HepG2 (cell line): Measurements from ENCODE around the gene METTL26. TPM values are rescaled to one million over a fixed set of nuclear protein-coding genes. Genes with fewer than 3 reads are reported as not detected.

ENCODE experiments used
- ARNT ChIP-seq: fragments of 450-650 bp; IDR thresholded peaks from 2 replicates; pipeline ENCODE4 v1.6.1; 2017
- MAFG ChIP-seq: sonication (generic); formaldehyde crosslinking; IDR thresholded peaks from 2 replicates; pipeline ENCODE4 v1.5.1; 2020; ENCODE audit warnings: mild to moderate bottlenecking, missing genetic modification reagents
- XRCC5 ChIP-seq: fragments of 200-400 bp; formaldehyde crosslinking; optimal IDR thresholded peaks from 2 replicates; pipeline ENCODE3; 2017; ENCODE audit warnings: mild to moderate bottlenecking, low read length
- ZMYM3 ChIP-seq: sonication (generic); formaldehyde crosslinking; IDR thresholded peaks from 2 replicates; pipeline ENCODE4 v1.5.1; 2020; ENCODE audit warnings: mild to moderate bottlenecking, missing genetic modification reagents
- ZNF30 ChIP-seq: sonication (generic); formaldehyde crosslinking; IDR thresholded peaks from 2 replicates; pipeline ENCODE4 v1.5.0; 2020; ENCODE audit warnings: mild to moderate bottlenecking, missing genetic modification reagents
- polyA plus RNA-seq, 8 experiments: library from polyadenylated mRNA; depleted of rRNA in 3 of 8; stranded (reverse) in 7 of 8; unstranded in 1 of 8; fragments of >200 nt; fragmentation: Illumina TruSeq in 4 of 8; extraction: Trizol in 4 of 8; gene quantifications; 2 replicates each; pipeline versions ENCODE4 v1.2.1 to v1.2.3, GENCODE V29; 2011 to 2016; ENCODE audit warnings: low read depth in 4 of 8, missing spikeins in 1 of 8, mixed read lengths in 1 of 8; ENCODE audit not compliant: insufficient read depth in 1 of 8
- total RNA-seq, 5 experiments: library from RNA; depleted of rRNA; stranded (reverse); fragments of >200 nt; fragmentation: Illumina TruSeq; extraction: Trizol; gene quantifications; 2 replicates each; pipeline ENCODE4 v1.2.3, GENCODE V29; 2016; ENCODE audit warnings: low read depth in 1 of 5
- TF ChIP-seq, protein P1 (sequence below): sonication (generic); formaldehyde crosslinking; IDR thresholded peaks from 2 replicates; pipeline ENCODE4 v1.4.0; 2020; ENCODE audit warnings: missing genetic modification reagents
- TF ChIP-seq, protein P2 (sequence below): sonication (generic); formaldehyde crosslinking; IDR thresholded peaks from 2 replicates; pipeline ENCODE4 v1.4.0; 2020; ENCODE audit warnings: missing genetic modification reagents, low read depth, mild to moderate bottlenecking, borderline replicate concordance
- TF ChIP-seq, protein P3 (sequence below): sonication (generic); formaldehyde crosslinking; IDR thresholded peaks from 2 replicates; pipeline ENCODE4 v1.5.0; 2020; ENCODE audit warnings: missing genetic modification reagents
- TF ChIP-seq, protein P4 (sequence below): sonication (generic); formaldehyde crosslinking; IDR thresholded peaks from 2 replicates; pipeline ENCODE4 v1.4.0; 2020; ENCODE audit warnings: low read depth, mild to moderate bottlenecking, missing genetic modification reagents
- TF ChIP-seq, protein P5 (sequence below), 2 experiments: sonication (generic) in 1 of 2; formaldehyde crosslinking in 1 of 2; IDR thresholded peaks; 2 replicates each; pipeline versions ENCODE4 v1.4.0 to v1.6.1; 2018 to 2020; ENCODE audit warnings: missing genetic modification reagents in 2 of 2, borderline replicate concordance in 1 of 2, low read depth in 1 of 2, mild to moderate bottlenecking in 1 of 2, missing biosample characterization in 1 of 2
- TF ChIP-seq, protein P6 (sequence below): sonication (generic); formaldehyde crosslinking; IDR thresholded peaks from 2 replicates; pipeline ENCODE4 v1.4.0; 2020; ENCODE audit warnings: missing genetic modification reagents
- TF ChIP-seq, protein P7 (sequence below): IDR thresholded peaks from 2 replicates; pipeline ENCODE4 v1.6.1; 2016; ENCODE audit warnings: missing compliant biosample characterization, missing genetic modification reagents, borderline replicate concordance

Gene METTL26
- total and polyA plus RNA-seq, 2 of the 13 experiments (the other 11 are each of a cell fraction or from before 2014, with no cell fraction given) = 65.5 to 70.1 TPM

DNA sequence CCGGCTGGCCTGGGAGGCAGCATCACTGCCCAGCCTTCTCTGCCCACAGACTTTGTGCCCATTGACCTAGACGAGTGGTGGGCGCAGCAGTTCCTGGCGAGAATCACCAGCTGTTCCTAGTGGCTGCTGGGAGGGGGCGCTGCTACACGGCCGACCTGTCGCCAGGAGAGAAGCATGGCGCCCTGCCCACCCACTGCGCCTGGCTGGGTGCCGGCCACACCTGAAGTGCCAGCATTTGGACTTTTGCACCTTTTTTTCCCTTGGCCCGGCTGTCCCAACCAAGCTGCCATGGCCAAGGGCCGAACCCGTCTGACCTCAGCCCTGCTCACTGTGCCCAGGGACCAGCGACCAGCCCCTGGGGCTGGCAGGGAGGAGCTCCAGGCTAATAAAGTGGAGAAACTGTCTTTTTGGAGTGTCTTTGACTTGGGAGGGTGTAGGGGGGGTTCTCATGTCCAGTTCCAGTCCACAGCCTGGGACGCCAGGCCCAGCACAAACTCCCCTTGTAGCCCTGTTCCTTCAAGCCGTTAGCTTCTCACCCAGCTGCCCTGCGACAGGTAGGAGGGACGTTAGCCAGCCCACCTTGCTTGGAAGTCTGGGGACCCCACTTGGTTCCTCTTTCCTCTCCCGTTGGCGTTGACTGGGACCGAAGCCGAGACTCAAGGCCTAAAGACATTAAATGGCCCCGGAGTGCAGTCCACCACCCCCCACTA lies 12.1 kb upstream of the METTL26 start (continued):
- TF ChIP-seq, protein P1, sequence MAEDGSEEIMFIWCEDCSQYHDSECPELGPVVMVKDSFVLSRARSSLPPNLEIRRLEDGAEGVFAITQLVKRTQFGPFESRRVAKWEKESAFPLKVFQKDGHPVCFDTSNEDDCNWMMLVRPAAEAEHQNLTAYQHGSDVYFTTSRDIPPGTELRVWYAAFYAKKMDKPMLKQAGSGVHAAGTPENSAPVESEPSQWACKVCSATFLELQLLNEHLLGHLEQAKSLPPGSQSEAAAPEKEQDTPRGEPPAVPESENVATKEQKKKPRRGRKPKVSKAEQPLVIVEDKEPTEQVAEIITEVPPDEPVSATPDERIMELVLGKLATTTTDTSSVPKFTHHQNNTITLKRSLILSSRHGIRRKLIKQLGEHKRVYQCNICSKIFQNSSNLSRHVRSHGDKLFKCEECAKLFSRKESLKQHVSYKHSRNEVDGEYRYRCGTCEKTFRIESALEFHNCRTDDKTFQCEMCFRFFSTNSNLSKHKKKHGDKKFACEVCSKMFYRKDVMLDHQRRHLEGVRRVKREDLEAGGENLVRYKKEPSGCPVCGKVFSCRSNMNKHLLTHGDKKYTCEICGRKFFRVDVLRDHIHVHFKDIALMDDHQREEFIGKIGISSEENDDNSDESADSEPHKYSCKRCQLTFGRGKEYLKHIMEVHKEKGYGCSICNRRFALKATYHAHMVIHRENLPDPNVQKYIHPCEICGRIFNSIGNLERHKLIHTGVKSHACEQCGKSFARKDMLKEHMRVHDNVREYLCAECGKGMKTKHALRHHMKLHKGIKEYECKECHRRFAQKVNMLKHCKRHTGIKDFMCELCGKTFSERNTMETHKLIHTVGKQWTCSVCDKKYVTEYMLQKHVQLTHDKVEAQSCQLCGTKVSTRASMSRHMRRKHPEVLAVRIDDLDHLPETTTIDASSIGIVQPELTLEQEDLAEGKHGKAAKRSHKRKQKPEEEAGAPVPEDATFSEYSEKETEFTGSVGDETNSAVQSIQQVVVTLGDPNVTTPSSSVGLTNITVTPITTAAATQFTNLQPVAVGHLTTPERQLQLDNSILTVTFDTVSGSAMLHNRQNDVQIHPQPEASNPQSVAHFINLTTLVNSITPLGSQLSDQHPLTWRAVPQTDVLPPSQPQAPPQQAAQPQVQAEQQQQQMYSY (CRISPR knock-in tag) = no peak
- TF ChIP-seq, protein P2, sequence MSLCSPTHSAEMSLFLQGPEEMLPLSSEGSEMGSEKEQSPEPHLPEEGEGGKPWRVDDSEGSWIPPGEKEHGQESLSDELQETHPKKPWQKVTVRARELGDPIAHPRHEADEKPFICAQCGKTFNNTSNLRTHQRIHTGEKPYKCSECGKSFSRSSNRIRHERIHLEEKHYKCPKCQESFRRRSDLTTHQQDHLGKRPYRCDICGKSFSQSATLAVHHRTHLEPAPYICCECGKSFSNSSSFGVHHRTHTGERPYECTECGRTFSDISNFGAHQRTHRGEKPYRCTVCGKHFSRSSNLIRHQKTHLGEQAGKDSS (CRISPR knock-in tag) = 0 out of 2 replicates have a peak, but pooled peaks have one; percentile 9
- no peak for TF ChIP-seq ZMYM3 (CRISPR knock-in tag)
- no peak for TF ChIP-seq ZNF30 (CRISPR knock-in tag)
- TF ChIP-seq, protein P3, sequence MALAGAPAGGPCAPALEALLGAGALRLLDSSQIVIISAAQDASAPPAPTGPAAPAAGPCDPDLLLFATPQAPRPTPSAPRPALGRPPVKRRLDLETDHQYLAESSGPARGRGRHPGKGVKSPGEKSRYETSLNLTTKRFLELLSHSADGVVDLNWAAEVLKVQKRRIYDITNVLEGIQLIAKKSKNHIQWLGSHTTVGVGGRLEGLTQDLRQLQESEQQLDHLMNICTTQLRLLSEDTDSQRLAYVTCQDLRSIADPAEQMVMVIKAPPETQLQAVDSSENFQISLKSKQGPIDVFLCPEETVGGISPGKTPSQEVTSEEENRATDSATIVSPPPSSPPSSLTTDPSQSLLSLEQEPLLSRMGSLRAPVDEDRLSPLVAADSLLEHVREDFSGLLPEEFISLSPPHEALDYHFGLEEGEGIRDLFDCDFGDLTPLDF (CRISPR knock-in tag) = no peak
- no peak for TF ChIP-seq MAFG (CRISPR knock-in tag)
- TF ChIP-seq, protein P4, sequence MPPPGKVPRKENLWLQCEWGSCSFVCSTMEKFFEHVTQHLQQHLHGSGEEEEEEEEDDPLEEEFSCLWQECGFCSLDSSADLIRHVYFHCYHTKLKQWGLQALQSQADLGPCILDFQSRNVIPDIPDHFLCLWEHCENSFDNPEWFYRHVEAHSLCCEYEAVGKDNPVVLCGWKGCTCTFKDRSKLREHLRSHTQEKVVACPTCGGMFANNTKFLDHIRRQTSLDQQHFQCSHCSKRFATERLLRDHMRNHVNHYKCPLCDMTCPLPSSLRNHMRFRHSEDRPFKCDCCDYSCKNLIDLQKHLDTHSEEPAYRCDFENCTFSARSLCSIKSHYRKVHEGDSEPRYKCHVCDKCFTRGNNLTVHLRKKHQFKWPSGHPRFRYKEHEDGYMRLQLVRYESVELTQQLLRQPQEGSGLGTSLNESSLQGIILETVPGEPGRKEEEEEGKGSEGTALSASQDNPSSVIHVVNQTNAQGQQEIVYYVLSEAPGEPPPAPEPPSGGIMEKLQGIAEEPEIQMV (CRISPR knock-in tag) = no peak
- peak; percentile 67 for TF ChIP-seq XRCC5
- TF ChIP-seq ARNT = no peak
- TF ChIP-seq, protein P5, sequence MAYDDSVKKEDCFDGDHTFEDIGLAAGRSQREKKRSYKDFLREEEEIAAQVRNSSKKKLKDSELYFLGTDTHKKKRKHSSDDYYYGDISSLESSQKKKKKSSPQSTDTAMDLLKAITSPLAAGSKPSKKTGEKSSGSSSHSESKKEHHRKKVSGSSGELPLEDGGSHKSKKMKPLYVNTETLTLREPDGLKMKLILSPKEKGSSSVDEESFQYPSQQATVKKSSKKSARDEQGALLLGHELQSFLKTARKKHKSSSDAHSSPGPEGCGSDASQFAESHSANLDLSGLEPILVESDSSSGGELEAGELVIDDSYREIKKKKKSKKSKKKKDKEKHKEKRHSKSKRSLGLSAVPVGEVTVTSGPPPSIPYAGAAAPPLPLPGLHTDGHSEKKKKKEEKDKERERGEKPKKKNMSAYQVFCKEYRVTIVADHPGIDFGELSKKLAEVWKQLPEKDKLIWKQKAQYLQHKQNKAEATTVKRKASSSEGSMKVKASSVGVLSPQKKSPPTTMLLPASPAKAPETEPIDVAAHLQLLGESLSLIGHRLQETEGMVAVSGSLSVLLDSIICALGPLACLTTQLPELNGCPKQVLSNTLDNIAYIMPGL (CRISPR knock-in tag; IDR thresholded peaks at IDR 0.05; ENCODE audit: borderline replicate concordance in 1 of 2, low read depth in 1 of 2) = peak; percentile 42 to 79; a peak in 2 of 4 replicates
- TF ChIP-seq, protein P6, sequence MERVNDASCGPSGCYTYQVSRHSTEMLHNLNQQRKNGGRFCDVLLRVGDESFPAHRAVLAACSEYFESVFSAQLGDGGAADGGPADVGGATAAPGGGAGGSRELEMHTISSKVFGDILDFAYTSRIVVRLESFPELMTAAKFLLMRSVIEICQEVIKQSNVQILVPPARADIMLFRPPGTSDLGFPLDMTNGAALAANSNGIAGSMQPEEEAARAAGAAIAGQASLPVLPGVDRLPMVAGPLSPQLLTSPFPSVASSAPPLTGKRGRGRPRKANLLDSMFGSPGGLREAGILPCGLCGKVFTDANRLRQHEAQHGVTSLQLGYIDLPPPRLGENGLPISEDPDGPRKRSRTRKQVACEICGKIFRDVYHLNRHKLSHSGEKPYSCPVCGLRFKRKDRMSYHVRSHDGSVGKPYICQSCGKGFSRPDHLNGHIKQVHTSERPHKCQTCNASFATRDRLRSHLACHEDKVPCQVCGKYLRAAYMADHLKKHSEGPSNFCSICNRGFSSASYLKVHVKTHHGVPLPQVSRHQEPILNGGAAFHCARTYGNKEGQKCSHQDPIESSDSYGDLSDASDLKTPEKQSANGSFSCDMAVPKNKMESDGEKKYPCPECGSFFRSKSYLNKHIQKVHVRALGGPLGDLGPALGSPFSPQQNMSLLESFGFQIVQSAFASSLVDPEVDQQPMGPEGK (CRISPR knock-in tag) = peak; percentile 53
- TF ChIP-seq, protein P7, sequence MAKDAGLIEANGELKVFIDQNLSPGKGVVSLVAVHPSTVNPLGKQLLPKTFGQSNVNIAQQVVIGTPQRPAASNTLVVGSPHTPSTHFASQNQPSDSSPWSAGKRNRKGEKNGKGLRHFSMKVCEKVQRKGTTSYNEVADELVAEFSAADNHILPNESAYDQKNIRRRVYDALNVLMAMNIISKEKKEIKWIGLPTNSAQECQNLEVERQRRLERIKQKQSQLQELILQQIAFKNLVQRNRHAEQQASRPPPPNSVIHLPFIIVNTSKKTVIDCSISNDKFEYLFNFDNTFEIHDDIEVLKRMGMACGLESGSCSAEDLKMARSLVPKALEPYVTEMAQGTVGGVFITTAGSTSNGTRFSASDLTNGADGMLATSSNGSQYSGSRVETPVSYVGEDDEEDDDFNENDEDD = peak; percentile 46; the same call in 1 of the 2 replicates
